ENCODE results near the gene SLC38A3.

SLC38A3 gene

GRCh38 chr3:50255251-50255615 lies 50.2 kb downstream of the SLC38A3 start:
- Histone ChIP-seq H3K23ac (ENCODE audit: low read length) (no peak overlapping the region), H3K14ac (ENCODE audit: low read length) (no peak overlapping the region)

GRCh38 chr3:50256978-50257890 lies 52.2 kb downstream of the SLC38A3 start:
- H3K9me3 ChIP-seq (ENCODE audit: insufficient read depth, low read depth, low read length): no peaks in the 10 kb centered on the region
- no peak overlapping the region for H3K4me2 ChIP-seq (ENCODE audit: low read length)
- no peak overlapping the region for H3K14ac ChIP-seq (ENCODE audit: low read length)
- H3K4ac ChIP-seq (ENCODE audit: low read depth, low read length): no peak overlapping the region
- no peak overlapping the region for H3K18ac ChIP-seq (ENCODE audit: low read length)
- H2BK12ac ChIP-seq (ENCODE audit: low read length): no peak overlapping the region
- H3K36me3 ChIP-seq (ENCODE audit: control insufficient read depth in 1 of 2, insufficient read depth in 2 of 2, low read length in 2 of 2): peaks cover 54 to 61% of the 10 kb centered on the region in 2 experiments
- no peak overlapping the region for H3K9ac ChIP-seq (ENCODE audit: low read length)
- no peak overlapping the region for H4K91ac ChIP-seq (ENCODE audit: low read depth, low read length)
- peak; percentile 40 to 60 for DNase-seq
- H3K4me3 ChIP-seq (ENCODE audit: low read depth, low read length): no peak overlapping the region
- H4K12ac ChIP-seq (ENCODE audit: low read depth, low read length): no peak overlapping the region
- peaks cover 7% of the 10 kb centered on the region for H3K79me2 ChIP-seq (ENCODE audit: control insufficient read depth, insufficient read depth, low read length, poor library complexity)
- no peak overlapping the region for H2BK5ac ChIP-seq (ENCODE audit: low read depth, low read length, poor library complexity)
- no peak overlapping the region for H3K23ac ChIP-seq (ENCODE audit: low read length)
- H2AK5ac ChIP-seq (ENCODE audit: low read length): no peak overlapping the region
- WGBS (ENCODE audit: extremely low coverage, insufficient coverage, insufficient read length): no CpG with 5 or more reads among the region's 20 CpGs
- H4K8ac ChIP-seq (ENCODE audit: low read depth, low read length): no peak overlapping the region
- H2AFZ ChIP-seq (ENCODE audit: insufficient read depth, low read length, poor library complexity): no peak overlapping the region
- H3K27ac ChIP-seq (ENCODE audit: low read depth, low read length): no peak overlapping the region
- peaks cover 15% of the 10 kb centered on the region for H3K79me1 ChIP-seq (ENCODE audit: low read length)
- no peak overlapping the region for H2BK120ac ChIP-seq (ENCODE audit: insufficient read depth, low read length, poor library complexity)
- peaks cover 13 to 21% of the 10 kb centered on the region in 2 experiments for H3K4me1 ChIP-seq (ENCODE audit: control insufficient read depth in 1 of 2, insufficient read depth in 2 of 2, low read length in 2 of 2)
- H3K27me3 ChIP-seq (ENCODE audit: insufficient read depth, low read length): no peaks in the 10 kb centered on the region

More at GRCh38 chr3:50255251-50255615, 50.2 kb downstream of the SLC38A3 start:
- no peak overlapping the region for H2BK5ac ChIP-seq (ENCODE audit: low read depth, low read length, poor library complexity)
- H2AFZ ChIP-seq (ENCODE audit: insufficient read depth, low read length, poor library complexity): no peak overlapping the region
- no peak overlapping the region for H3K4me3 ChIP-seq (ENCODE audit: low read depth, low read length)
- peaks cover under 1% of the 10 kb centered on the region for H3K79me2 ChIP-seq (ENCODE audit: control insufficient read depth, insufficient read depth, low read length, poor library complexity)
- no peak overlapping the region for H2AK5ac ChIP-seq (ENCODE audit: low read length)
- H3K36me3 ChIP-seq (ENCODE audit: control insufficient read depth in 1 of 2, insufficient read depth in 2 of 2, low read length in 2 of 2): peaks cover 64 to 72% of the 10 kb centered on the region in 2 experiments
- H3K18ac ChIP-seq (ENCODE audit: low read length): no peak overlapping the region
- H3K27me3 ChIP-seq (ENCODE audit: insufficient read depth, low read length): no peaks in the 10 kb centered on the region
- H3K4ac ChIP-seq (ENCODE audit: low read depth, low read length): no peak overlapping the region
- H2BK120ac ChIP-seq (ENCODE audit: insufficient read depth, low read length, poor library complexity): no peak overlapping the region
- no peak overlapping the region for H4K8ac ChIP-seq (ENCODE audit: low read depth, low read length)
- H3K79me1 ChIP-seq (ENCODE audit: low read length): peaks cover 5% of the 10 kb centered on the region
- H2BK12ac ChIP-seq (ENCODE audit: low read length): no peak overlapping the region
- H3K4me2 ChIP-seq (ENCODE audit: low read length): no peak overlapping the region
- no peak overlapping the region for H4K91ac ChIP-seq (ENCODE audit: low read depth, low read length)
- H3K9me3 ChIP-seq (ENCODE audit: insufficient read depth, low read depth, low read length): no peaks in the 10 kb centered on the region
- no peak overlapping the region for H3K9ac ChIP-seq (ENCODE audit: low read length)
- H3K27ac ChIP-seq (ENCODE audit: low read depth, low read length): no peak overlapping the region
- no CpG with 5 or more reads among the region's 9 CpGs for WGBS (ENCODE audit: extremely low coverage, insufficient coverage, insufficient read length)
- H3K4me1 ChIP-seq (ENCODE audit: control insufficient read depth in 1 of 2, insufficient read depth in 2 of 2, low read length in 2 of 2): peaks cover 3 to 8% of the 10 kb centered on the region in 2 experiments
- DNase-seq: no peak
- no peak overlapping the region for H4K12ac ChIP-seq (ENCODE audit: low read depth, low read length)

- Histone ChIP-seq H3K27ac (ENCODE audit: low read depth, low read length) (no peak overlapping the region), H4K8ac (ENCODE audit: low read depth, low read length) (no peak overlapping the region)
- no CpG with 5 or more reads among the region's 17 CpGs for WGBS (ENCODE audit: extremely low coverage, insufficient coverage, insufficient read length)
Observed at GRCh38 chr3:50258029-50258680, 53.1 kb downstream of the SLC38A3 start.

GRCh38 chr3:50258979-50259378 lies 53.9 kb downstream of the SLC38A3 start:
- H4K91ac ChIP-seq (ENCODE audit: low read depth, low read length): no peak overlapping the region
- WGBS (ENCODE audit: extremely low coverage, insufficient coverage, insufficient read length): no CpG with 5 or more reads among the region's 16 CpGs
- H3K36me3 ChIP-seq (ENCODE audit: control insufficient read depth in 1 of 2, insufficient read depth in 2 of 2, low read length in 2 of 2): peaks cover 46% of the 10 kb centered on the region in 2 experiments
- no peak overlapping the region for H3K14ac ChIP-seq (ENCODE audit: low read length)
- no peak overlapping the region for H3K4me3 ChIP-seq (ENCODE audit: low read depth, low read length)
- H3K4me2 ChIP-seq (ENCODE audit: low read length): no peak overlapping the region
- no peak overlapping the region for H4K12ac ChIP-seq (ENCODE audit: low read depth, low read length)
- H4K8ac ChIP-seq (ENCODE audit: low read depth, low read length): no peak overlapping the region
- H3K4ac ChIP-seq (ENCODE audit: low read depth, low read length): no peak overlapping the region
- peaks cover 19 to 21% of the 10 kb centered on the region in 2 experiments for H3K4me1 ChIP-seq (ENCODE audit: control insufficient read depth in 1 of 2, insufficient read depth in 2 of 2, low read length in 2 of 2)
- H3K18ac ChIP-seq (ENCODE audit: low read length): no peak overlapping the region
- H2BK12ac ChIP-seq (ENCODE audit: low read length): no peak overlapping the region
- peak overlapping the region; percentile 22 for H3K27ac ChIP-seq (ENCODE audit: low read depth, low read length)
- H3K27me3 ChIP-seq (ENCODE audit: insufficient read depth, low read length): no peaks in the 10 kb centered on the region
- no peak overlapping the region for H3K23ac ChIP-seq (ENCODE audit: low read length)
- H3K9ac ChIP-seq (ENCODE audit: low read length): no peak overlapping the region
- no peak overlapping the region for H2AK5ac ChIP-seq (ENCODE audit: low read length)
- no peak overlapping the region for H2BK5ac ChIP-seq (ENCODE audit: low read depth, low read length, poor library complexity)
- no peak for DNase-seq
- H3K79me2 ChIP-seq (ENCODE audit: control insufficient read depth, insufficient read depth, low read length, poor library complexity): peaks cover 7% of the 10 kb centered on the region
- no peak overlapping the region for H2AFZ ChIP-seq (ENCODE audit: insufficient read depth, low read length, poor library complexity)
- no peak overlapping the region for H2BK120ac ChIP-seq (ENCODE audit: insufficient read depth, low read length, poor library complexity)
- no peaks in the 10 kb centered on the region for H3K9me3 ChIP-seq (ENCODE audit: insufficient read depth, low read depth, low read length)
- peaks cover 21% of the 10 kb centered on the region for H3K79me1 ChIP-seq (ENCODE audit: low read length)

More at GRCh38 chr3:50258029-50258680, 53.1 kb downstream of the SLC38A3 start:
- no peak overlapping the region for H4K12ac ChIP-seq (ENCODE audit: low read depth, low read length)
- peaks cover 7% of the 10 kb centered on the region for H3K79me2 ChIP-seq (ENCODE audit: control insufficient read depth, insufficient read depth, low read length, poor library complexity)
- DNase-seq: no peak
- no peaks in the 10 kb centered on the region for H3K27me3 ChIP-seq (ENCODE audit: insufficient read depth, low read length)
- no peak overlapping the region for H3K9ac ChIP-seq (ENCODE audit: low read length)
- H3K14ac ChIP-seq (ENCODE audit: low read length): no peak overlapping the region
- no peak overlapping the region for H2BK12ac ChIP-seq (ENCODE audit: low read length)
- no peak overlapping the region for H2AK5ac ChIP-seq (ENCODE audit: low read length)
- H3K4me3 ChIP-seq (ENCODE audit: low read depth, low read length): peak overlapping the region; percentile 7
- H3K36me3 ChIP-seq (ENCODE audit: control insufficient read depth in 1 of 2, insufficient read depth in 2 of 2, low read length in 2 of 2): peaks cover 48 to 52% of the 10 kb centered on the region in 2 experiments
- H3K79me1 ChIP-seq (ENCODE audit: low read length): peaks cover 17% of the 10 kb centered on the region
- H2AFZ ChIP-seq (ENCODE audit: insufficient read depth, low read length, poor library complexity): no peak overlapping the region
- H3K9me3 ChIP-seq (ENCODE audit: insufficient read depth, low read depth, low read length): no peaks in the 10 kb centered on the region
- H4K91ac ChIP-seq (ENCODE audit: low read depth, low read length): no peak overlapping the region
- H2BK5ac ChIP-seq (ENCODE audit: low read depth, low read length, poor library complexity): no peak overlapping the region
- no peak overlapping the region for H3K4ac ChIP-seq (ENCODE audit: low read depth, low read length)
- no peak overlapping the region for H3K4me2 ChIP-seq (ENCODE audit: low read length)
- H3K4me1 ChIP-seq (ENCODE audit: control insufficient read depth in 1 of 2, insufficient read depth in 2 of 2, low read length in 2 of 2): peaks cover 13 to 15% of the 10 kb centered on the region in 2 experiments
- no peak overlapping the region for H3K23ac ChIP-seq (ENCODE audit: low read length)
- H3K18ac ChIP-seq (ENCODE audit: low read length): no peak overlapping the region
- H2BK120ac ChIP-seq (ENCODE audit: insufficient read depth, low read length, poor library complexity): no peak overlapping the region
